ENCODE results near the gene ARMCX4.

DNA sequence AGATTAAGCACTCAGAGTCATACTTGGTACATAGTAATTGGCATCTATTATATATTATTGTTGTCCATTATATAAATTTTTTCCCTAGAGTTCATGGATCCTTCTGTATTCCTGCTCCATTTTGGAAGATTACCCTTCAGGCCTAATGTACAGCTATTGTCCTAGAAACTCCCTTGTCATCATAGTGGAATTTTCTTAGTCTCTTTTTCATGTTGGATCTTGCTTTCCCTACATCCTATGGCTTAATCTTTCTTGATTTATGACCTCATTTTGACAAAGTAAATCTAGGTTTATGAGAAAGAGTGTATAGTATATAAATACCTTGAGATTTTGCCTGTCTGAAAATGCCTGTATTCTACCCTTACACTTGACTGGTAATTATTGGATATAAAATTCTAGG lies 22.1 kb downstream of the ARMCX4 start:
- TF ChIP-seq DIDO1 (tag; IDR thresholded peaks at IDR 0.05; ENCODE audit: low read depth) (no peak), MXI1 (IDR thresholded peaks at IDR 0.05; ENCODE audit: low read depth, low read length) (no peak)
- TF ChIP-seq, protein P1, sequence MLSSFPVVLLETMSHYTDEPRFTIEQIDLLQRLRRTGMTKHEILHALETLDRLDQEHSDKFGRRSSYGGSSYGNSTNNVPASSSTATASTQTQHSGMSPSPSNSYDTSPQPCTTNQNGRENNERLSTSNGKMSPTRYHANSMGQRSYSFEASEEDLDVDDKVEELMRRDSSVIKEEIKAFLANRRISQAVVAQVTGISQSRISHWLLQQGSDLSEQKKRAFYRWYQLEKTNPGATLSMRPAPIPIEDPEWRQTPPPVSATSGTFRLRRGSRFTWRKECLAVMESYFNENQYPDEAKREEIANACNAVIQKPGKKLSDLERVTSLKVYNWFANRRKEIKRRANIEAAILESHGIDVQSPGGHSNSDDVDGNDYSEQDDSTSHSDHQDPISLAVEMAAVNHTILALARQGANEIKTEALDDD (IDR thresholded peaks at IDR 0.05) = no peak

Data from K562 (cell line).